Neuronal stem cell (in vitro differentiated cells): Measurements from ENCODE around the gene SLC10A3.

Source experiments
- DNase-seq: peaks from one replicate; pipeline ENCODE4 v3.0.0-alpha.2; 2013; ENCODE audit warnings: low spot score
- H2AFZ ChIP-seq: one replicate; pipeline ENCODE4 v1.6.1; 2013; ENCODE audit warnings: mild to moderate bottlenecking, low read length, inconsistent platforms
- H2AK5ac ChIP-seq: 2 replicates; pipeline ENCODE4 v1.6.1; 2013; ENCODE audit warnings: low read depth, mild to moderate bottlenecking, inconsistent platforms, low read length, moderate library complexity, mixed read lengths
- H2BK120ac ChIP-seq: 2 replicates; pipeline ENCODE4 v1.6.1; 2013; ENCODE audit warnings: low read depth, mild to moderate bottlenecking, inconsistent platforms, low read length, moderate library complexity, mixed read lengths
- H2BK12ac ChIP-seq: one replicate; pipeline ENCODE4 v1.6.1; 2013; ENCODE audit warnings: low read length, inconsistent platforms
- H2BK15ac ChIP-seq: 2 replicates; pipeline ENCODE4 v1.6.1; 2013; ENCODE audit warnings: mild to moderate bottlenecking, low read length, inconsistent platforms, mixed read lengths
- H2BK5ac ChIP-seq: one replicate; pipeline ENCODE4 v1.6.1; 2013; ENCODE audit warnings: inconsistent platforms, mild to moderate bottlenecking, low read length, moderate library complexity
- H3K14ac ChIP-seq: one replicate; pipeline ENCODE4 v1.6.1; 2013; ENCODE audit warnings: low read length, inconsistent platforms
- H3K18ac ChIP-seq: 2 replicates; pipeline ENCODE4 v1.6.1; 2013; ENCODE audit warnings: low read length, inconsistent platforms
- H3K23ac ChIP-seq: 2 replicates; pipeline ENCODE4 v1.6.1; 2013; ENCODE audit warnings: low read depth, mild to moderate bottlenecking, mixed read lengths, low read length, inconsistent platforms; ENCODE audit not compliant: poor library complexity
- H3K27ac ChIP-seq: replicated peaks from 3 replicates; pipeline ENCODE4 v1.5.1; 2013; ENCODE audit warnings: low read length, inconsistent platforms
- H3K27me3 ChIP-seq, 3 experiments: 2 replicates each; pipeline ENCODE4 v1.6.1; 2013; ENCODE audit warnings: low read length in 3 of 3, mild to moderate bottlenecking in 2 of 3, inconsistent platforms in 1 of 3, low read depth in 1 of 3, mixed read lengths in 1 of 3, moderate library complexity in 1 of 3; ENCODE audit not compliant: control insufficient read depth in 3 of 3, insufficient read depth in 3 of 3
- H3K36me3 ChIP-seq, 2 donors: replicated peaks in 1 of 2; 2 replicates each; pipeline ENCODE4 v1.6.1; 2013; ENCODE audit warnings: low read length in 2 of 2; ENCODE audit not compliant: control insufficient read depth in 2 of 2, insufficient read depth in 2 of 2
- H3K4ac ChIP-seq: 2 replicates; pipeline ENCODE4 v1.6.1; 2013; ENCODE audit warnings: inconsistent platforms, mild to moderate bottlenecking, low read length, moderate library complexity
- H3K4me1 ChIP-seq, 2 donors: 1 replicate in 1 of 2; 2 replicates in 1 of 2; pipeline ENCODE4 v1.6.1; 2013; ENCODE audit warnings: low read length in 2 of 2, low read depth in 1 of 2; ENCODE audit not compliant: control insufficient read depth in 2 of 2, insufficient read depth in 1 of 2
- H3K4me2 ChIP-seq: one replicate; pipeline ENCODE4 v1.6.1; 2013; ENCODE audit warnings: mild to moderate bottlenecking, low read length, inconsistent platforms; ENCODE audit not compliant: insufficient read depth, poor library complexity, severe bottlenecking
- H3K4me3 ChIP-seq, 2 donors: 2 replicates each; pipeline ENCODE4 v1.5.1; 2013; ENCODE audit warnings: low read length in 2 of 2, mild to moderate bottlenecking in 2 of 2, inconsistent platforms in 1 of 2, moderate library complexity in 1 of 2
- H3K79me1 ChIP-seq: one replicate; pipeline ENCODE4 v1.6.1; 2013; ENCODE audit warnings: low read depth, mild to moderate bottlenecking, inconsistent platforms, low read length, moderate library complexity
- H3K9ac ChIP-seq: one replicate; pipeline ENCODE4 v1.6.1; 2013; ENCODE audit warnings: mild to moderate bottlenecking, low read depth, low read length, inconsistent platforms; ENCODE audit not compliant: poor library complexity
- H3K9me3 ChIP-seq, 2 donors: replicated peaks in 1 of 2; 2 replicates each; pipeline versions ENCODE3 to v1.6.1; 2013; ENCODE audit warnings: low read length in 2 of 2, mild to moderate bottlenecking in 2 of 2, inconsistent platforms in 1 of 2, low read depth in 1 of 2, mixed read lengths in 1 of 2, moderate library complexity in 1 of 2; ENCODE audit not compliant: control insufficient read depth in 2 of 2, insufficient read depth in 1 of 2
- H4K8ac ChIP-seq: one replicate; pipeline ENCODE4 v1.6.1; 2013; ENCODE audit warnings: low read depth, mild to moderate bottlenecking, inconsistent platforms, low read length, moderate library complexity
- H4K91ac ChIP-seq: one replicate; pipeline ENCODE4 v1.6.1; 2013; ENCODE audit warnings: low read length, low read depth, mild to moderate bottlenecking, inconsistent platforms; ENCODE audit not compliant: poor library complexity
- WGBS, 2 donors: extraction: QIAGEN DNeasy Blood & Tissue Kit; methylation state at CpG; one replicate each; pipeline ENCODE4 v1.1.7; 2013; ENCODE audit warnings: missing lambda C conversion rate in 2 of 2, mixed read lengths in 1 of 2; ENCODE audit not compliant: insufficient read length in 2 of 2, insufficient replicate concordance in 1 of 2; ENCODE audit errors: extremely low coverage in 2 of 2; 5-methylcytosine and 5-hydroxymethylcytosine counted together

Gene SLC10A3

GRCh38 chrX:154517101-154517781, 26.8 kb upstream of the SLC10A3 start:
- H3K79me1 ChIP-seq = no peaks in the 10 kb centered on the region
- DNase-seq = no peak
- peak overlapping the region; percentile 63 for H2AFZ ChIP-seq
- H3K9me3 ChIP-seq = no peaks in the 10 kb centered on the region
- H3K27me3 ChIP-seq = no peaks in the 10 kb centered on the region
- peak overlapping the region; percentile 39 for H2BK5ac ChIP-seq
- H3K9ac ChIP-seq = peak overlapping the region; percentile 60
- H3K4me1 ChIP-seq = peaks cover 5 to 10% of the 10 kb centered on the region in 2 donors
- H2BK15ac ChIP-seq = no peak overlapping the region
- no peak overlapping the region for H3K14ac ChIP-seq
- no peaks in the 10 kb centered on the region for H3K36me3 ChIP-seq
- no peak overlapping the region for H3K23ac ChIP-seq
- no peak overlapping the region for H4K91ac ChIP-seq
- H3K18ac ChIP-seq = peak overlapping the region; percentile 83
- no peak overlapping the region for H2BK120ac ChIP-seq
- peak overlapping the region; percentile 42 to 70 for H3K4me3 ChIP-seq
- peak overlapping the region; percentile 51 for H3K4me2 ChIP-seq
- no peak overlapping the region for H3K27ac ChIP-seq
- no peak overlapping the region for H4K8ac ChIP-seq
- H2BK12ac ChIP-seq = no peak overlapping the region
- no peak overlapping the region for H2AK5ac ChIP-seq
- H3K4ac ChIP-seq = no peak overlapping the region
- WGBS, 2 donors = no CpG with 5 or more reads among the region's 25 CpGs

- Histone ChIP-seq H2AK5ac (no peak overlapping the region), H3K4me3 (peak overlapping the region; percentile 70 to 71), H2BK120ac (no peak overlapping the region), H3K18ac (peak overlapping the region; percentile 74), H3K4ac (no peak overlapping the region), H2BK12ac (no peak overlapping the region), H3K36me3 (no peaks in the 10 kb centered on the region), H3K9me3 (no peaks in the 10 kb centered on the region), H4K8ac (no peak overlapping the region), H2BK15ac (no peak overlapping the region), H2BK5ac (peak overlapping the region; percentile 39), H3K27me3 (no peaks in the 10 kb centered on the region), H3K79me1 (no peaks in the 10 kb centered on the region), H4K91ac (no peak overlapping the region), H3K9ac (peak overlapping the region; percentile 72), H2AFZ (peak overlapping the region; percentile 63), H3K23ac (no peak overlapping the region), H3K4me1 (peaks cover 5 to 10% of the 10 kb centered on the region in 2 donors), H3K14ac (no peak overlapping the region), H3K4me2 (peak overlapping the region; percentile 51), H3K27ac (peak overlapping the region; percentile 84)
- no peak for DNase-seq
- WGBS, 2 donors = no CpG with 5 or more reads among the region's 19 CpGs
These were observed 26.2 kb upstream of the SLC10A3 start for GRCh38 chrX:154516656-154517100.

GRCh38 chrX:154515966-154516655, 25.7 kb upstream of the SLC10A3 start, which contains the start of gene FAM3A:
TSS of gene FAM3A (minus strand) at chrX:154516232. CDS start at chrX:154515772, 460 bp downstream.
- H3K9me3 ChIP-seq = no peaks in the 10 kb centered on the region
- peak; percentile 77 for DNase-seq
- H3K79me1 ChIP-seq = no peaks in the 10 kb centered on the region
- H3K9ac ChIP-seq = peak within 1 kb of the TSS; percentile 72
- H3K4me2 ChIP-seq = peak within 1 kb of the TSS; percentile 77
- H4K8ac ChIP-seq = no peak within 1 kb of the TSS
- H2AK5ac ChIP-seq = no peak within 1 kb of the TSS
- H3K27me3 ChIP-seq = no peaks in the 10 kb centered on the region
- H4K91ac ChIP-seq = no peak within 1 kb of the TSS
- H3K27ac ChIP-seq = peak within 1 kb of the TSS; percentile 84
- peak within 1 kb of the TSS; percentile 39 for H2BK5ac ChIP-seq
- H2AFZ ChIP-seq = peak within 1 kb of the TSS; percentile 88
- peaks cover 0 to 1% of the 10 kb centered on the region in 2 donors for H3K36me3 ChIP-seq
- H3K23ac ChIP-seq = no peak within 1 kb of the TSS
- peak within 1 kb of the TSS; percentile 53 for H3K4ac ChIP-seq
- peaks cover 5 to 10% of the 10 kb centered on the region in 2 donors for H3K4me1 ChIP-seq
- no CpG with 5 or more reads among the region's 59 CpGs for WGBS, 2 donors
- no peak within 1 kb of the TSS for H3K14ac ChIP-seq
- no peak within 1 kb of the TSS for H2BK15ac ChIP-seq
- no peak within 1 kb of the TSS for H2BK120ac ChIP-seq
- no peak within 1 kb of the TSS for H2BK12ac ChIP-seq
- peak within 1 kb of the TSS; percentile 70 to 91 for H3K4me3 ChIP-seq
- H3K18ac ChIP-seq = peak within 1 kb of the TSS; percentile 83
